HepG2 (cell line): Measurements from ENCODE around the gene SLAMF6.

Experiments used
- EZH2 ChIP-seq: conservative IDR thresholded peaks from 2 replicates; pipeline ENCODE4 v1.6.1; 2012; ENCODE audit warnings: mild to moderate bottlenecking, low read depth, low read length, moderate library complexity
- HDAC1 ChIP-seq: sonication (generic); formaldehyde crosslinking; IDR thresholded peaks from 2 replicates; pipeline ENCODE4 v1.5.1; 2020; ENCODE audit warnings: mild to moderate bottlenecking, missing genetic modification reagents
- POLR2A ChIP-seq, 2 experiments: IDR thresholded peaks; 2 replicates each; pipeline ENCODE4 v1.6.1; 2011; ENCODE audit warnings: low read depth in 2 of 2, low read length in 2 of 2, mild to moderate bottlenecking in 1 of 2, moderate library complexity in 1 of 2; ENCODE audit not compliant: insufficient read depth in 1 of 2
- STAT5B ChIP-seq: sonication (generic); formaldehyde crosslinking; IDR thresholded peaks from 2 replicates; pipeline ENCODE4 v1.4.0; 2020; ENCODE audit warnings: missing genetic modification reagents
- TAF1 ChIP-seq: sonication (generic); formaldehyde crosslinking; IDR thresholded peaks from 2 replicates; pipeline ENCODE4 v1.4.0; 2020; ENCODE audit warnings: missing genetic modification reagents
- TF ChIP-seq, protein P1 (sequence below): sonication (generic); formaldehyde crosslinking; IDR thresholded peaks from 2 replicates; pipeline ENCODE4 v1.5.0; 2020; ENCODE audit warnings: mild to moderate bottlenecking, missing genetic modification reagents, moderate library complexity

- TF ChIP-seq, protein P1, sequence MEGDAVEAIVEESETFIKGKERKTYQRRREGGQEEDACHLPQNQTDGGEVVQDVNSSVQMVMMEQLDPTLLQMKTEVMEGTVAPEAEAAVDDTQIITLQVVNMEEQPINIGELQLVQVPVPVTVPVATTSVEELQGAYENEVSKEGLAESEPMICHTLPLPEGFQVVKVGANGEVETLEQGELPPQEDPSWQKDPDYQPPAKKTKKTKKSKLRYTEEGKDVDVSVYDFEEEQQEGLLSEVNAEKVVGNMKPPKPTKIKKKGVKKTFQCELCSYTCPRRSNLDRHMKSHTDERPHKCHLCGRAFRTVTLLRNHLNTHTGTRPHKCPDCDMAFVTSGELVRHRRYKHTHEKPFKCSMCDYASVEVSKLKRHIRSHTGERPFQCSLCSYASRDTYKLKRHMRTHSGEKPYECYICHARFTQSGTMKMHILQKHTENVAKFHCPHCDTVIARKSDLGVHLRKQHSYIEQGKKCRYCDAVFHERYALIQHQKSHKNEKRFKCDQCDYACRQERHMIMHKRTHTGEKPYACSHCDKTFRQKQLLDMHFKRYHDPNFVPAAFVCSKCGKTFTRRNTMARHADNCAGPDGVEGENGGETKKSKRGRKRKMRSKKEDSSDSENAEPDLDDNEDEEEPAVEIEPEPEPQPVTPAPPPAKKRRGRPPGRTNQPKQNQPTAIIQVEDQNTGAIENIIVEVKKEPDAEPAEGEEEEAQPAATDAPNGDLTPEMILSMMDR (CRISPR knock-in tag): no peak
- TF ChIP-seq TAF1 (CRISPR knock-in tag) (no peak), POLR2A (IDR thresholded peaks at IDR 0.05; ENCODE audit: insufficient read depth in 1 of 2, low read depth in 2 of 2, low read length in 2 of 2) (no peak), EZH2 (no peak), STAT5B (no peak), HDAC1 (no peak)
Measured at GRCh38 chr1:160500321-160500990, 22.6 kb downstream of the SLAMF6 start.
